HepG2 (cell line): ENCODE data around the gene C20orf144. TPM values are rescaled to one million over a fixed set of nuclear protein-coding genes. Genes with fewer than 3 reads are reported as not detected.

Source experiments
- CAMTA2 ChIP-seq: sonication (generic); formaldehyde crosslinking; IDR thresholded peaks from 2 replicates; pipeline ENCODE4 v1.4.0; 2020; ENCODE audit warnings: mild to moderate bottlenecking, missing genetic modification reagents, borderline replicate concordance
- CBX5 ChIP-seq: sonication (generic); formaldehyde crosslinking; IDR thresholded peaks from 2 replicates; pipeline ENCODE4 v1.4.0; 2020; ENCODE audit warnings: missing genetic modification reagents, borderline replicate concordance
- CHCHD3 ChIP-seq: sonication (generic); formaldehyde crosslinking; IDR thresholded peaks from 2 replicates; pipeline ENCODE4 v1.8.0; 2022; ENCODE audit warnings: mild to moderate bottlenecking, missing genetic modification reagents, moderate library complexity
- EED ChIP-seq: sonication (generic); formaldehyde crosslinking; IDR thresholded peaks from 2 replicates; pipeline ENCODE4 v1.5.0; 2020; ENCODE audit warnings: mild to moderate bottlenecking, missing genetic modification reagents
- HIVEP1 ChIP-seq: sonication (generic); formaldehyde crosslinking; IDR thresholded peaks from 2 replicates; pipeline ENCODE4 v1.4.0; 2020; ENCODE audit warnings: mild to moderate bottlenecking, missing genetic modification reagents
- KMT2A ChIP-seq: sonication (generic); formaldehyde crosslinking; IDR thresholded peaks from 2 replicates; pipeline ENCODE4 v1.4.0; 2020; ENCODE audit warnings: missing genetic modification reagents
- MED8 ChIP-seq: sonication (generic); formaldehyde crosslinking; IDR thresholded peaks from 2 replicates; pipeline ENCODE4 v1.8.1; 2023; ENCODE audit warnings: mild to moderate bottlenecking, missing genetic modification reagents; ENCODE audit not compliant: insufficient replicate concordance
- PAX8 ChIP-seq: sonication (generic); formaldehyde crosslinking; IDR thresholded peaks from 2 replicates; pipeline ENCODE4 v1.8.0; 2022; ENCODE audit warnings: mild to moderate bottlenecking, missing genetic modification reagents, borderline replicate concordance
- PLRG1 ChIP-seq: fragments of 450-650 bp; conservative IDR thresholded peaks from 2 replicates; pipeline ENCODE4 v1.6.1; 2016
- PRPF4 ChIP-seq: fragments of 200-400 bp; formaldehyde crosslinking; IDR thresholded peaks from 2 replicates; pipeline ENCODE4 v1.6.1; 2016; ENCODE audit warnings: low read length, low read depth; ENCODE audit not compliant: poor library complexity, severe bottlenecking
- TBX3 ChIP-seq: fragments of 450-650 bp; IDR thresholded peaks from 2 replicates; pipeline ENCODE4 v1.6.1; 2017; ENCODE audit warnings: antibody characterized with exemption, mild to moderate bottlenecking, inconsistent platforms, borderline replicate concordance
- ZNF24 ChIP-seq: fragments of 450-650 bp; IDR thresholded peaks from 2 replicates; pipeline ENCODE4 v1.6.1; 2017; ENCODE audit warnings: antibody characterized with exemption, mild to moderate bottlenecking
- ZNF333 ChIP-seq: sonication (generic); formaldehyde crosslinking; IDR thresholded peaks from 2 replicates; pipeline ENCODE4 v1.4.0; 2020; ENCODE audit warnings: mild to moderate bottlenecking, missing genetic modification reagents, borderline replicate concordance
- ZNF572 ChIP-seq: sonication (generic); formaldehyde crosslinking; IDR thresholded peaks from 2 replicates; pipeline ENCODE4 v1.5.1; 2020; ENCODE audit warnings: mild to moderate bottlenecking, missing genetic modification reagents
- ZNF589 ChIP-seq: sonication (generic); formaldehyde crosslinking; conservative IDR thresholded peaks from 2 replicates; pipeline ENCODE4 v1.8.0; 2022; ENCODE audit warnings: mild to moderate bottlenecking, moderate library complexity, missing genetic modification reagents
- ZNF720 ChIP-seq: sonication (generic); formaldehyde crosslinking; IDR thresholded peaks from 2 replicates; pipeline ENCODE4 v1.4.0; 2020; ENCODE audit warnings: missing genetic modification reagents
- ZNF749 ChIP-seq: sonication (generic); formaldehyde crosslinking; IDR thresholded peaks from 2 replicates; pipeline ENCODE4 v1.8.0; 2022; ENCODE audit warnings: mild to moderate bottlenecking, missing genetic modification reagents, moderate library complexity, borderline replicate concordance
- polyA plus RNA-seq, 8 experiments: library from polyadenylated mRNA; depleted of rRNA in 3 of 8; stranded (reverse) in 7 of 8; unstranded in 1 of 8; fragments of >200 nt; fragmentation: Illumina TruSeq in 4 of 8; extraction: Trizol in 4 of 8; gene quantifications; 2 replicates each; pipeline versions ENCODE4 v1.2.1 to v1.2.3, GENCODE V29; 2011 to 2016; ENCODE audit warnings: low read depth in 4 of 8, missing spikeins in 1 of 8, mixed read lengths in 1 of 8; ENCODE audit not compliant: insufficient read depth in 1 of 8
- total RNA-seq, 5 experiments: library from RNA; depleted of rRNA; stranded (reverse); fragments of >200 nt; fragmentation: Illumina TruSeq; extraction: Trizol; gene quantifications; 2 replicates each; pipeline ENCODE4 v1.2.3, GENCODE V29; 2016; ENCODE audit warnings: low read depth in 1 of 5
- TF ChIP-seq, protein P1 (sequence below): sonication (generic); formaldehyde crosslinking; IDR thresholded peaks from 2 replicates; pipeline ENCODE4 v1.4.0; 2020; ENCODE audit warnings: mild to moderate bottlenecking, missing genetic modification reagents
- TF ChIP-seq, protein P2 (sequence below): sonication (generic); formaldehyde crosslinking; IDR thresholded peaks from 2 replicates; pipeline ENCODE4 v1.8.1; 2023; ENCODE audit warnings: mild to moderate bottlenecking, moderate library complexity, missing genetic modification reagents
- TF ChIP-seq, protein P3 (sequence below): sonication (generic); formaldehyde crosslinking; IDR thresholded peaks from 2 replicates; pipeline ENCODE4 v1.4.0; 2020; ENCODE audit warnings: missing genetic modification reagents
- TF ChIP-seq, protein P4 (sequence below): sonication (generic); formaldehyde crosslinking; IDR thresholded peaks from 2 replicates; pipeline ENCODE4 v1.8.1; 2023; ENCODE audit warnings: missing genetic modification reagents, mild to moderate bottlenecking, borderline replicate concordance

Gene C20orf144
- total and polyA plus RNA-seq, 2 of the 13 experiments (the other 11 are each of a cell fraction or from before 2014, with no cell fraction given): 0.09 to 0.16 TPM

DNA sequence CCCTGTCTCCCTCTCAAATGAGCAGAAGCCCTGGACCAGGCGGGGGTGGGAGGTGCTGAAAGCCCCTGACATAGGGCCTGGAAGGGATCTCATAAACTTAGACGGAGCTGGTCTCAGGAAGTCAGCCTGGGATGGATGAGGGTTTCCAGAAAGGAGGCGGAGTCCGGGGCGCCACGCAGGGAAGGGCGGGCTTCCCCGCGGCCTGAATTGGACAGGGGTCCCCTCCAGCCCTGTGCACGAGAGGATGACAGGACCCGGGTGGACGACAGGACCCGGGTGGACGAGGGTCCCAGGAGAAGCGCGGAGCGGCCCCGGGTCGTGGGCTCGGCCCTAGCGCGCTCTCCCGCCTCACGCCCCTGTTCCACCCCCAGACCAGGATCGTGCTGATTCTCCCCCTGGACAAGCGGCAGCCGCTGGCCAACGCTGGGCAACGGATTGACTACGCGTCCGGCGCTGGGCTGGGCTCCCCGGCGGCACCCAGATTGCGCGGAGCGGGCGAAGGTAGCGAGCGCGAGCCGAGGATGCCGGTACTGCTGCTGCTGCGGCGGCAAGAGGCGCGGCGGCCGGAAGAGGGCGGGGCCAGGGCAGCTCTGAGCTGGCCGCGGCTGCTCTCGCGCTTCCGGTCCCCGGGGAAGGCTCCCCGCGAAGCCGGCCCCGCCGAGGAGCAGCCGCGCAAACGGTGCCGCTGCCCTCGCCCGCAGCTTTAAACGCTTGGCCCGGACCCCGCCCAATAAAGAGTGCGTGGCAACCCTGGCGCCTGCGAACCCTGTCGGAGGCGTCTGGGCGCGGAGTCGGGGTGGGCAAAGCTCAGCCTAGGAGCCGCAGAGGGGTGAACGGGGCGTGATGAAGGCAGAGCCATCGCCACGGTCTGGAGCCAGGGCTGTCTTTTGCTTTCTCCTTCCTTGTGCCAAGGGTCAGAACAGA is 1.3 kb downstream of the C20orf144 start (continued):
- TF ChIP-seq KMT2A (CRISPR knock-in tag): peak; percentile 80; the same call in 1 of the 2 replicates
- TF ChIP-seq ZNF24: no peak
- no peak for TF ChIP-seq PRPF4
- 0 out of 2 replicates have a peak, but pooled peaks have one; percentile 19 for TF ChIP-seq ZNF333 (CRISPR knock-in tag)
- TF ChIP-seq ZNF749 (CRISPR knock-in tag): peak; percentile 98
- TF ChIP-seq, protein P1, sequence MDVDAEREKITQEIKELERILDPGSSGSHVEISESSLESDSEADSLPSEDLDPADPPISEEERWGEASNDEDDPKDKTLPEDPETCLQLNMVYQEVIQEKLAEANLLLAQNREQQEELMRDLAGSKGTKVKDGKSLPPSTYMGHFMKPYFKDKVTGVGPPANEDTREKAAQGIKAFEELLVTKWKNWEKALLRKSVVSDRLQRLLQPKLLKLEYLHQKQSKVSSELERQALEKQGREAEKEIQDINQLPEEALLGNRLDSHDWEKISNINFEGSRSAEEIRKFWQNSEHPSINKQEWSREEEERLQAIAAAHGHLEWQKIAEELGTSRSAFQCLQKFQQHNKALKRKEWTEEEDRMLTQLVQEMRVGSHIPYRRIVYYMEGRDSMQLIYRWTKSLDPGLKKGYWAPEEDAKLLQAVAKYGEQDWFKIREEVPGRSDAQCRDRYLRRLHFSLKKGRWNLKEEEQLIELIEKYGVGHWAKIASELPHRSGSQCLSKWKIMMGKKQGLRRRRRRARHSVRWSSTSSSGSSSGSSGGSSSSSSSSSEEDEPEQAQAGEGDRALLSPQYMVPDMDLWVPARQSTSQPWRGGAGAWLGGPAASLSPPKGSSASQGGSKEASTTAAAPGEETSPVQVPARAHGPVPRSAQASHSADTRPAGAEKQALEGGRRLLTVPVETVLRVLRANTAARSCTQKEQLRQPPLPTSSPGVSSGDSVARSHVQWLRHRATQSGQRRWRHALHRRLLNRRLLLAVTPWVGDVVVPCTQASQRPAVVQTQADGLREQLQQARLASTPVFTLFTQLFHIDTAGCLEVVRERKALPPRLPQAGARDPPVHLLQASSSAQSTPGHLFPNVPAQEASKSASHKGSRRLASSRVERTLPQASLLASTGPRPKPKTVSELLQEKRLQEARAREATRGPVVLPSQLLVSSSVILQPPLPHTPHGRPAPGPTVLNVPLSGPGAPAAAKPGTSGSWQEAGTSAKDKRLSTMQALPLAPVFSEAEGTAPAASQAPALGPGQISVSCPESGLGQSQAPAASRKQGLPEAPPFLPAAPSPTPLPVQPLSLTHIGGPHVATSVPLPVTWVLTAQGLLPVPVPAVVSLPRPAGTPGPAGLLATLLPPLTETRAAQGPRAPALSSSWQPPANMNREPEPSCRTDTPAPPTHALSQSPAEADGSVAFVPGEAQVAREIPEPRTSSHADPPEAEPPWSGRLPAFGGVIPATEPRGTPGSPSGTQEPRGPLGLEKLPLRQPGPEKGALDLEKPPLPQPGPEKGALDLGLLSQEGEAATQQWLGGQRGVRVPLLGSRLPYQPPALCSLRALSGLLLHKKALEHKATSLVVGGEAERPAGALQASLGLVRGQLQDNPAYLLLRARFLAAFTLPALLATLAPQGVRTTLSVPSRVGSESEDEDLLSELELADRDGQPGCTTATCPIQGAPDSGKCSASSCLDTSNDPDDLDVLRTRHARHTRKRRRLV: no peak
- peak; percentile 11; the same call in 1 of the 2 replicates for TF ChIP-seq CBX5 (CRISPR knock-in tag)
- TF ChIP-seq CAMTA2 (CRISPR knock-in tag): peak; percentile 84; the same call in 1 of the 2 replicates
- TF ChIP-seq TBX3: no peak
- TF ChIP-seq PLRG1: no peak
- TF ChIP-seq, protein P2, sequence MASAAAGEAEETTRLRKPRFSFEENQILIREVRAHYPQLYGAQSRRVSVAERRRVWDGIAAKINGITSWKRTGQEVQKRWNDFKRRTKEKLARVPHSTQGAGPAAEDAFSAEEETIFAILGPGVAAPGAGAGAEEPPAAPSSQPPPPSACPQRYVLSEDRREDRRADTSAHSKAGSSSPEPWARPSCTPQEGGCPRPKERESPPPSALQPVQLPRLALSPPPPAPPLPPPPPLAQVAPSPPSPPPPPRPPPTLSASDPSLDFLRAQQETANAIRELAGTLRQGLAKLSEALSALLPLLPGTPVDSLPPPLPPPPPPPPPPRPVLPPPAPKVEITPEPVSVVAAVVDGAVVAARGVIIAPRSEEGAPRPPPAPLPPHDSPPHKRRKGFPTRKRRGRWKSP (CRISPR knock-in tag): peak; percentile 84
- peak; percentile 89 for TF ChIP-seq MED8 (CRISPR knock-in tag)
- TF ChIP-seq ZNF589 (CRISPR knock-in tag): peak; percentile 98
- peak; percentile 98 for TF ChIP-seq EED
- peak; percentile 85 for TF ChIP-seq ZNF572 (CRISPR knock-in tag)
- peak; percentile 68; the same call in 1 of the 2 replicates for TF ChIP-seq CHCHD3 (CRISPR knock-in tag)
- no peak for TF ChIP-seq ZNF720
- TF ChIP-seq, protein P3, sequence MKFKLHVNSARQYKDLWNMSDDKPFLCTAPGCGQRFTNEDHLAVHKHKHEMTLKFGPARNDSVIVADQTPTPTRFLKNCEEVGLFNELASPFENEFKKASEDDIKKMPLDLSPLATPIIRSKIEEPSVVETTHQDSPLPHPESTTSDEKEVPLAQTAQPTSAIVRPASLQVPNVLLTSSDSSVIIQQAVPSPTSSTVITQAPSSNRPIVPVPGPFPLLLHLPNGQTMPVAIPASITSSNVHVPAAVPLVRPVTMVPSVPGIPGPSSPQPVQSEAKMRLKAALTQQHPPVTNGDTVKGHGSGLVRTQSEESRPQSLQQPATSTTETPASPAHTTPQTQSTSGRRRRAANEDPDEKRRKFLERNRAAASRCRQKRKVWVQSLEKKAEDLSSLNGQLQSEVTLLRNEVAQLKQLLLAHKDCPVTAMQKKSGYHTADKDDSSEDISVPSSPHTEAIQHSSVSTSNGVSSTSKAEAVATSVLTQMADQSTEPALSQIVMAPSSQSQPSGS (CRISPR knock-in tag): peak; percentile 64
- TF ChIP-seq PAX8 (CRISPR knock-in tag): peak; percentile 84; the same call in 1 of the 2 replicates
- TF ChIP-seq HIVEP1 (CRISPR knock-in tag): peak; percentile 76
- TF ChIP-seq, protein P4, sequence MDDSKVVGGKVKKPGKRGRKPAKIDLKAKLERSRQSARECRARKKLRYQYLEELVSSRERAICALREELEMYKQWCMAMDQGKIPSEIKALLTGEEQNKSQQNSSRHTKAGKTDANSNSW: peak; percentile 84
